IPS-15b (cell line): Measurements from ENCODE around the gene DOCK2.

Experiments used
- H3K27me3 ChIP-seq: one replicate; pipeline ENCODE4 v1.6.1; 2013; ENCODE audit warnings: low read length; ENCODE audit not compliant: control insufficient read depth, insufficient read depth
- H3K36me3 ChIP-seq: one replicate; pipeline ENCODE4 v1.6.1; 2013; ENCODE audit warnings: low read length; ENCODE audit not compliant: control insufficient read depth, insufficient read depth
- H3K4me1 ChIP-seq: one replicate; pipeline ENCODE4 v1.6.1; 2013; ENCODE audit warnings: mild to moderate bottlenecking, low read length; ENCODE audit not compliant: control insufficient read depth, insufficient read depth
- H3K4me3 ChIP-seq: one replicate; pipeline ENCODE4 v1.5.1; 2013; ENCODE audit warnings: low read depth, low read length
- H3K9ac ChIP-seq: one replicate; pipeline ENCODE4 v1.6.1; 2013; ENCODE audit warnings: low read depth, mild to moderate bottlenecking, low read length
- H3K9me3 ChIP-seq: one replicate; pipeline ENCODE4 v1.6.1; 2013; ENCODE audit warnings: mild to moderate bottlenecking, low read length; ENCODE audit not compliant: control insufficient read depth, insufficient read depth

The DOCK2 gene

GRCh38 chr5:169880785-169881184, 243.7 kb downstream of the DOCK2 start:
- Histone ChIP-seq H3K4me1 (no peaks in the 10 kb centered on the region), H3K27me3 (no peaks in the 10 kb centered on the region), H3K9ac (no peak overlapping the region), H3K9me3 (no peaks in the 10 kb centered on the region), H3K4me3 (no peak overlapping the region), H3K36me3 (no peaks in the 10 kb centered on the region)

GRCh38 chr5:169881702-169882303, 244.7 kb downstream of the DOCK2 start:
- no peaks in the 10 kb centered on the region for H3K9me3 ChIP-seq
- H3K4me1 ChIP-seq, result no peaks in the 10 kb centered on the region
- H3K36me3 ChIP-seq, result no peaks in the 10 kb centered on the region
- no peaks in the 10 kb centered on the region for H3K27me3 ChIP-seq
- no peak overlapping the region for H3K4me3 ChIP-seq
- no peak overlapping the region for H3K9ac ChIP-seq

GRCh38 chr5:169886033-169886432, 249.0 kb downstream of the DOCK2 start:
- Histone ChIP-seq H3K9me3 (no peaks in the 10 kb centered on the region), H3K4me3 (no peak overlapping the region), H3K4me1 (no peaks in the 10 kb centered on the region), H3K36me3 (no peaks in the 10 kb centered on the region), H3K9ac (no peak overlapping the region), H3K27me3 (no peaks in the 10 kb centered on the region)

GRCh38 chr5:169886677-169887076, 249.6 kb downstream of the DOCK2 start:
- no peaks in the 10 kb centered on the region for H3K9me3 ChIP-seq

GRCh38 chr5:169889572-169889971, 252.5 kb downstream of the DOCK2 start:
- Histone ChIP-seq H3K36me3 (no peaks in the 10 kb centered on the region), H3K4me1 (no peaks in the 10 kb centered on the region), H3K9ac (no peak overlapping the region), H3K27me3 (no peaks in the 10 kb centered on the region), H3K9me3 (no peaks in the 10 kb centered on the region), H3K4me3 (no peak overlapping the region)

More at GRCh38 chr5:169886677-169887076, 249.6 kb downstream of the DOCK2 start:
- Histone ChIP-seq H3K4me3 (no peak overlapping the region), H3K27me3 (no peaks in the 10 kb centered on the region), H3K9ac (no peak overlapping the region), H3K4me1 (no peaks in the 10 kb centered on the region), H3K36me3 (no peaks in the 10 kb centered on the region)

GRCh38 chr5:169893010-169893409, 255.9 kb downstream of the DOCK2 start:
- H3K4me3 ChIP-seq, result no peak overlapping the region
- H3K27me3 ChIP-seq, result no peaks in the 10 kb centered on the region
- H3K36me3 ChIP-seq, result no peaks in the 10 kb centered on the region
- no peaks in the 10 kb centered on the region for H3K4me1 ChIP-seq
- no peaks in the 10 kb centered on the region for H3K9me3 ChIP-seq
- no peak overlapping the region for H3K9ac ChIP-seq

GRCh38 chr5:169893571-169893970, 256.5 kb downstream of the DOCK2 start:
- Histone ChIP-seq H3K9ac (no peak overlapping the region), H3K4me1 (no peaks in the 10 kb centered on the region), H3K36me3 (no peaks in the 10 kb centered on the region), H3K4me3 (no peak overlapping the region), H3K27me3 (no peaks in the 10 kb centered on the region), H3K9me3 (no peaks in the 10 kb centered on the region)

GRCh38 chr5:169895926-169896325, 258.9 kb downstream of the DOCK2 start:
- Histone ChIP-seq H3K27me3 (no peaks in the 10 kb centered on the region), H3K9me3 (no peaks in the 10 kb centered on the region), H3K4me3 (no peak overlapping the region), H3K36me3 (no peaks in the 10 kb centered on the region), H3K9ac (no peak overlapping the region), H3K4me1 (no peaks in the 10 kb centered on the region)

GRCh38 chr5:169897481-169897880, 260.4 kb downstream of the DOCK2 start:
- no peaks in the 10 kb centered on the region for H3K36me3 ChIP-seq
- no peaks in the 10 kb centered on the region for H3K27me3 ChIP-seq
- no peaks in the 10 kb centered on the region for H3K9me3 ChIP-seq
- no peaks in the 10 kb centered on the region for H3K4me1 ChIP-seq
- no peak overlapping the region for H3K9ac ChIP-seq
- H3K4me3 ChIP-seq, result no peak overlapping the region

- Histone ChIP-seq H3K9me3 (no peaks in the 10 kb centered on the region), H3K4me3 (no peak overlapping the region), H3K4me1 (peaks cover 4% of the 10 kb centered on the region), H3K9ac (no peak overlapping the region), H3K36me3 (no peaks in the 10 kb centered on the region), H3K27me3 (no peaks in the 10 kb centered on the region)
These were observed 264.8 kb downstream of the DOCK2 start for GRCh38 chr5:169901896-169902295.

- Histone ChIP-seq H3K4me3 (no peak overlapping the region), H3K9me3 (no peaks in the 10 kb centered on the region), H3K36me3 (no peaks in the 10 kb centered on the region), H3K9ac (no peak overlapping the region), H3K4me1 (peaks cover 7% of the 10 kb centered on the region), H3K27me3 (no peaks in the 10 kb centered on the region)
These were observed 267.0 kb downstream of the DOCK2 start for GRCh38 chr5:169904059-169904458.

- no peak overlapping the region for H3K9ac ChIP-seq
- no peaks in the 10 kb centered on the region for H3K36me3 ChIP-seq
- H3K4me3 ChIP-seq, result no peak overlapping the region
- no peaks in the 10 kb centered on the region for H3K9me3 ChIP-seq
- peaks cover 7% of the 10 kb centered on the region for H3K4me1 ChIP-seq
- H3K27me3 ChIP-seq, result no peaks in the 10 kb centered on the region
These were observed 267.4 kb downstream of the DOCK2 start for GRCh38 chr5:169904508-169904907.
